Measurements from ENCODE around the gene CCNY.

The CCNY gene

DNA sequence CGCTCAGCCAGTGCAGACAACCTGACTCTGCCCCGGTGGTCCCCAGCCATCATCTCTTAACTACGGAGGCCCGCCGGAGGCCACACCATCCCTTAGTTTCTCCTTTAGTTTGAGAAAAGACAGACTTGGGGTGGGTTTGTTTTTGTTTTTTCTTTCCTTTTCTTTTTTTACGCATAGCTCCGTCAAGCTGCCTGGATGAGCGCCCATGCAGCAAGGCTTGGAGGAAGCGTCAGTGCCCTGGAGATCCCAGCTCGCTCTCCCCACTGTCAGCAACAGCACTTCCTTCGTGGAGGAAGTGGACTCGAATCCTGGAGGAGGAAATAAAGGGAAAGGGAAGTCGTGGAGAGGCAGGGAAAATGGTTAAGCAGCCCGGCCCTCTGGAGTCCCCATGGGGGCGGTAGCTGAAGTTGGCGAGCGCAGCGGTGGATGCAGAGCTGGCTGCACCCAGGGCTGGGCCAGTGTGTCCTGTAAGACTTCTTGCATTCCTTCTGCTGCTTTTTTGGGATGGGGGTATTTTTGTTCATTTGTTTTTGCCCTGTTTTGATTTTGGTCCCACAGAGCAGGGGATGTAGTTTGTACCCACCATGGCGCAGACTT, 232.9 kb downstream of the CCNY start:
- in situ Hi-C loops (cut with HindIII; ENCODE audit: low sequenced_read_pairs) = no loop called here
- TF ChIP-seq, protein P1, sequence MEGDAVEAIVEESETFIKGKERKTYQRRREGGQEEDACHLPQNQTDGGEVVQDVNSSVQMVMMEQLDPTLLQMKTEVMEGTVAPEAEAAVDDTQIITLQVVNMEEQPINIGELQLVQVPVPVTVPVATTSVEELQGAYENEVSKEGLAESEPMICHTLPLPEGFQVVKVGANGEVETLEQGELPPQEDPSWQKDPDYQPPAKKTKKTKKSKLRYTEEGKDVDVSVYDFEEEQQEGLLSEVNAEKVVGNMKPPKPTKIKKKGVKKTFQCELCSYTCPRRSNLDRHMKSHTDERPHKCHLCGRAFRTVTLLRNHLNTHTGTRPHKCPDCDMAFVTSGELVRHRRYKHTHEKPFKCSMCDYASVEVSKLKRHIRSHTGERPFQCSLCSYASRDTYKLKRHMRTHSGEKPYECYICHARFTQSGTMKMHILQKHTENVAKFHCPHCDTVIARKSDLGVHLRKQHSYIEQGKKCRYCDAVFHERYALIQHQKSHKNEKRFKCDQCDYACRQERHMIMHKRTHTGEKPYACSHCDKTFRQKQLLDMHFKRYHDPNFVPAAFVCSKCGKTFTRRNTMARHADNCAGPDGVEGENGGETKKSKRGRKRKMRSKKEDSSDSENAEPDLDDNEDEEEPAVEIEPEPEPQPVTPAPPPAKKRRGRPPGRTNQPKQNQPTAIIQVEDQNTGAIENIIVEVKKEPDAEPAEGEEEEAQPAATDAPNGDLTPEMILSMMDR (IDR thresholded peaks at IDR 0.05; ENCODE audit: low read depth, low read length, missing control alignments) = no peak
- DNase-seq (ENCODE audit: low read depth) = no peak
- no peak overlapping the region for H3K4me3 ChIP-seq (ENCODE audit: low read depth, low read length)

DNA sequence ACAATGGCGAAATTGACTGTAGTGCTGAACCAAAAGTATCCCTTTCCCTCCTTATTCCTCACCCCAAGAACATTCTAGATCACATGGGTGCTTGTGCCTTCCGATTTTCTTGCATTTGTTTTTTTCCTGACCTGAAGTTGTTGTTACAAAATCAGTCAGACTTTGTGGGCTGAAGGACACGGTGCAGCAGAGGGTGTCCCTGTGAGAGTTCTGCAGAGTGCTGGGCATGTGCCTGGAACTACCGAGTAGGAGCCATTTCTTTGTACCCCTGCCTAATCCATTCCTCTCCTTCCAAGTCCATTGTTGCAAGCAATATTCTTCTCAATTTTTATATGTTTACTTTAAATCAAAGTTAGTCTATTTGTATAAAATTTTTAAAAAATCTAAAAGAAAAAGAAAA, 233.5 kb downstream of the CCNY start:
- TF ChIP-seq, protein P1 (IDR thresholded peaks at IDR 0.05; ENCODE audit: low read depth, low read length, missing control alignments) = no peak
- H3K4me3 ChIP-seq (ENCODE audit: low read depth, low read length) = no peak overlapping the region
- in situ Hi-C loops (cut with HindIII; ENCODE audit: low sequenced_read_pairs) = no loop called here
- no peak for DNase-seq (ENCODE audit: low read depth)

DNA sequence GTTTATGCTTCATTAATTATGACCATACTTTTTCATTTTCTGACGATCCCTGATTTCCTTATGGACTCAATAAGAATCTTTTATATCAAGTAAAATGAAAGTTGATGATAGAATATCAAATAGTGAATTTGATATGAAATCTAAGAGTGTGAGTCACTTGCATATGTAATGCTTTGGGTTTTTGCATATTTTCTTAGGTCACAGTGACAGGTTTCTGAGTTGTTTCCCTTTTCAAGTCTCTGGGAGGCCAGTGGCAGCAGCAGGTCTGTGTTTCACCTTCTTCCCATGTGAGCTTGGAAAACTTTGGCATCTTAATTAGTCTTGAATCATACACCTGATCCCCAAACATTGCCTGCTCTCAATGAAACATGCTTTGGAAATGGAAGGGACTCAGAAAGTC, 234.1 kb downstream of the CCNY start:
- no peak overlapping the region for H3K4me3 ChIP-seq (ENCODE audit: low read depth, low read length)
- no peak for DNase-seq (ENCODE audit: low read depth)
- TF ChIP-seq, protein P1 (IDR thresholded peaks at IDR 0.05; ENCODE audit: low read depth, low read length, missing control alignments) = no peak
- in situ Hi-C loops (cut with HindIII; ENCODE audit: low sequenced_read_pairs) = no loop called here

DNA sequence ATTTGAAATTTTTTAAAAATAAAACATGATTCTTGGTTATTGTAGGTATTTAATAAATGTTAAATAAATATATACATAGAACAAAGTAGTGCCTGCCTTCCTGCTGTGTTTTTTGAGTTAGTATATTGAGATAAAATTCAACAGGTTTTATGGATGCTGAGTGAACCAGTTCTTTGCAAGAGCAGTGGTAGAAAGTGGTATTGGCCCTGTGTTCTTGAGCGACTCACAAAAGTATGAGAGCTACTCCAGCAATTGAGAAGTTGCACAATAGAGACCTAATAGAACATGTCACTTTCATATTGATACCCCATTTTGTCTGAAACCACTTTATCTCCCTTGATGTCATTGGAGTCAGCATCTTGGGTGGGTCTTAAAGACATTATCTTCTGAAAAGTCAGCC, 236.3 kb downstream of the CCNY start:
- TF ChIP-seq, protein P1 (IDR thresholded peaks at IDR 0.05; ENCODE audit: low read depth, low read length, missing control alignments) = no peak
- no peak overlapping the region for H3K4me3 ChIP-seq (ENCODE audit: low read depth, low read length)
- no peak for DNase-seq (ENCODE audit: low read depth)
- in situ Hi-C loops (cut with HindIII; ENCODE audit: low sequenced_read_pairs) = no loop called here

DNA sequence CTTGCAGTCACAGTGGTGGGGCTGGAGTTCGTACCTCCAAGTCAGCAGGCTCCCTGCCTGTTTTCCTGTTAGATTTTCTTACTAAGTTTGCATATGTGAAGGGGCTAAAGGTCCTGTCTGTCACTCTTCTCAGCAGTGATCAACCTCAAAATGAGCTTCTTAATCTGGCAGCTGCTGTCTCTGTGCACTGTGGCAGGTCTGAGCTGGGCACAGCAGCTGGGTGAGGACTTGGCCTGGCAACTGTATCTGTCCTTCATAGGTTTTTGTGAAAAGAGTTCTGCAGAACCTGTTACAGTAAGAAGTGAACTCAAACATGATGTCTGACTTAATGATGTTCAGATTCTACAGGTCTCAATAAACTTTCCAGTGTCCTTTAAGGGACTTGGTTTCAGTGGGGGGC, 237.5 kb downstream of the CCNY start:
- no peak overlapping the region for H3K4me3 ChIP-seq (ENCODE audit: low read depth, low read length)
- DNase-seq (ENCODE audit: low read depth) = no peak
- in situ Hi-C loops (cut with HindIII; ENCODE audit: low sequenced_read_pairs) = no loop called here
- TF ChIP-seq, protein P1 (IDR thresholded peaks at IDR 0.05; ENCODE audit: low read depth, low read length, missing control alignments) = no peak

DNA sequence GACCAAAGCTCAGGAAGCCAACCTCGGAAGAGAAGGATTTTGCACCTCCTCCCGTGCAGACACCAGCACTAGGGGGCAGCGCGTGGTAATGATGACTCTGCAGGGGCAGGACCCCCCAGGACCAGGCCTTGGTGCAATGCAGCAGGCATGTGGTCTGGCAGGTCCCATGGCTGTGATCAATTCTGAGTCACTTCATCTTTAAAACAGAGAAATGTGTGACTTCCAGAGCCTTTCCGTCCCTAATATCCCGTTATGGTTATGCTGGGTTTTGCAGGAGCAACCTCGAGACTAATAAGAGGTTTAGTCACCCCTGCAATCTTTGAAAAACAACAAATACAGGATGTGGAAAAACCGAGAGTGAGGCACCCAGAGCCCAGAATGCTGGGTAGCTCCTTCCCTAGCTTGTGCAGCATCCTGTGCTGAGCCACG, 238.6 kb downstream of the CCNY start:
- DNase-seq (ENCODE audit: low read depth) = peak; percentile 57
- TF ChIP-seq, protein P1 (IDR thresholded peaks at IDR 0.05; ENCODE audit: low read depth, low read length, missing control alignments) = peak; percentile 43
- in situ Hi-C loops (cut with HindIII; ENCODE audit: low sequenced_read_pairs) = no loop called here
- no peak overlapping the region for H3K4me3 ChIP-seq (ENCODE audit: low read depth, low read length)
